ENCODE results near the gene CDC42BPA.

Gene CDC42BPA

DNA sequence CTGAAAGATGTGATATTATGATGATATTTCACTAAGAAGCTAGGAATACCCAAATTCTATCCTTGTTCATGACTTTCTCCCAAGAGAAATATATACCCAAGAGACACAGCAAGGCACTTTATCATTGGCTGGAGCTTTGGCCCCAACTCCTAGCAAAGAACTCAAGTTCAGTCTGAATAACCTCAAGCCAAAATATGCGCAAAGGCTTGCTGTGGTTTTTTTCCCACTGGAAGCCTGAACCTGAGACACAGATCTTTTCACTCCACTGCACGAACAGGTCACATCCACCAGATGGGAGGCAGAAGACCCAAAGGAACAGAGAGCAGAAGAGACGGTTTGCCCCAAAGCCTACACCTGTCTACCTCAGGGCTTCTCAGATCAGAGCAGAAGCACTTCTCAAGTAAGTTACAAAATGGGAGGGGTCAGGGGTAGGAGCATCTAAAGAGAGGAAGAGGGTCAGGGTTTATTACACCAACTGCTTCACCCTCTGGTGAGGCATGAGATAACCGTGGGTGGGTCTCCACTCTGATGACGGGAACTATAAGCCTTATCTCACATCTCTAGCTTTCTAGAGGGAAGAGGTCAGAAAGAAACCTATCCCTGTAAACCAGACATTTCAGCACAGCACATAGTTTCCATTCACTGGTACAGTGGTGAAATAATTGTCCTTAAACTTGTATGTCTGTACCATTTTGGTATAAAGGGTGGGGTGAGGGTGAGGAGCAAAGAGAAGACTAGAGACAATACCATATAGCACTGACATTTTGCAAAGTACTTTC, 17.1 kb upstream of the CDC42BPA start:
- no peak for DNase-seq (ENCODE audit: low spot score)

DNA sequence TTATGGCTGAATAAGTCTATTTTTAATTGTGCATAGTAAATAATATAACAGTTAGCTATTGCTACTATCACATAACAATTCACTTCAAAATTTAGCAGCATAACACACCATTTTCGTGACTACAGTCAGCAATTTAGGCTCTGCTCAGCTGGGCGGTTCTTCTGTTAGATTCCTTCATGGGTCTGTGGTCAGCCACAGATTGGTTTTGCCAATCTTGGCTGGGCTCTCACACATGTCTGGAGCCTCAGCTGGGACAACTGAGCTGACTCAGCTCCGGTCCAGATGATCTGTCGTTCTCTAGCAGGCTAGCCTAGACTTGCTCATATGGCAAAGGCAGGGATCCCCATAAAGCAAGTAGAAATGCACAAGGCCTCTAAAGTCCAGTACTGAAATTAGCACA, 15.1 kb upstream of the CDC42BPA start:
- DNase-seq (ENCODE audit: low spot score) = no peak

DNA sequence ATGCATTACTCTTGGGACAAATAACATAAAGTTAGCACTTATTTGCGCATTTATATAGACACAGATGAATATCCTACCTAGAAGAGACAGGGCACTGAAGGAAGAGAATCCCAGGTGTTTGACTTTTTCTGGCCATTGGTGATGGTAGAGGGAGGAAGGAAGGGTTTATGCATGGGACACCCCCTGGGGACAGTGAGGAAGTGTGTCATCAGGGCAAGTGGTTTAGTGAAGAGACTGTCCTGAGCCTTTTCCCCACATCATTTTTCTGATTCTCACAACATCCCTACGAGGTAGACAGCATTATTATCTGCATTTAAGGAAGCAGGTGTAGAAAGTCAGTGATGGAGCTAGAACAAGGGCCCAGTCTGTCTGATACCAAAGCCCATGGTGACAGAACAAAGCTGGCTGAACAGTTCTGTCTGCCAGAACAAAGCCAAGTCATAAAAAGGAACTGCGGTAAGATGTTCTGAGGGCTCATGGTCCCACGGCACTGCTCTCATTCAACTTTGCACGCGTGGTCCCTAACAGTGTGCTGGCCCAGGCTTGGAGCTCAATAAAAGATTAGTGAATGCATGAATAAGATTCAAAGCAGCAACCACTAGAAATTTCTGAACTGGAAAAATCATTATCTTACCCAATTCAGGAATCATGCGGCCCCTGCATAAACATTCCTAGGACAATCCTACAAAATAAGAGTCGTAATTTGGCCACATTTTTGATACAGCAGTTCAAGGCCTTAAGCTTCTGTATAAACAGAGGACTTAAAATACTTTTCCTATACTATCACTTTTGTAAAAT, 12.2 kb upstream of the CDC42BPA start:
- no peak for DNase-seq (ENCODE audit: low spot score)

DNA sequence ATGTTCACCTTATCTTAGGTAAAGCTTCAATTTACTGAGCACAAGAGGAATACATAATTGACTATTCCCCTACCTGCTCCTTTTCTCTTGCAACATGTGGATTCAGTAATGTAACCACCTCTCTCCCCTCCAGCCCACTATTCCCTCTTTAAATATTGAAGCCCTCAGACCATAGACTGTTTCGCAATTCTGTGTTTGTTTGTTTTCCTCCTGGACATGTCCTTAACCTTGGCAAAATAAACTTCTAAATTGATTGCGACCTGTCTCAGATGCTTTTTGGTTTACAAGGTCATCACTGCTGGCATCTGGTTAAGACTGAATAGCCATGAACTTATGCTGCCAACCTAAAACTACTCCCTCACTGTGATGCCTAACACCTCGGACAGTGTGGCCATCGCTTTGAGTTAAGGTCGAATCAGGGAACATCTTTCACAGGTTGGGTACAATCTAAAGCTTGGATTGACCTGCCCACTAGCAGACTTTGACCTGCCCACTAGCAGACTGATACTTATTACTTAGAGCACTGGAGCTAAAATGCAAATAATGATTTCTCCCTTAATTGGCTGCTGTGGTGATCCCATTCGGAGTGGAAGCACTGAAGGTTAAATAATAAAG, 10.2 kb upstream of the CDC42BPA start:
- DNase-seq (ENCODE audit: low spot score) = no peak

DNA sequence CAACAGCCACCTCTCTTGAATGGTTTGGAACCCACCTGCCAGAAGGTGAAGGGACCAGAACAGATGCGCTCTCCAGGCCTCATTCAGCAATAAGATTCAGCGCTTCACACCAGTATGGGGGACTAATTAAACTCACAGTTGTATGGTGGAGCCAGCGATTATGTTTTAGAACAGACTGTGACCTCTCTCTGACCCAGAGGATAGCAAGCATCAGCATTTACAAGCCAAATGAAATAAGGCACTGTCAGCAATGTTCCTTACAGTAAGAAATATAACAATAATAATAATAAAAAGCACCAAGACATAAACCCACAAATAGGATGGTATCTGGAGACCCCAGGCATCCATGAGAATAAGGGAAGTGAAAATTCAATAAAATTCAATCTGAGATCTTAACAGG, 6.9 kb upstream of the CDC42BPA start:
- no peak for DNase-seq (ENCODE audit: low spot score)

DNA sequence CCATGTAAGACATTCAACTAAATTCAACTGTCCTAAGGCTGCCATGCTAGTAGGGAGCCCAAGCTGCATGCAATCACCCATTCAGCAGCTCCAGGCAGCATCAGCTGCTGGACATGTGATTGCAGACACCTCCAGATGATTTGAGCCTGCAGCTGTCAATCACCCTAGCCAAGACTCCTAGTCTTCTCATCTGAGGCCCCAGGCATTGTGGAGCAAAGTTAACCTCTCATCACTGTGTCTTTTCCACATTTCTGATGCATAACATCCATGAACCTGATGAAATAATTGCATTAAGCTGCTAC, 5.6 kb upstream of the CDC42BPA start:
- no peak for DNase-seq (ENCODE audit: low spot score)

DNA sequence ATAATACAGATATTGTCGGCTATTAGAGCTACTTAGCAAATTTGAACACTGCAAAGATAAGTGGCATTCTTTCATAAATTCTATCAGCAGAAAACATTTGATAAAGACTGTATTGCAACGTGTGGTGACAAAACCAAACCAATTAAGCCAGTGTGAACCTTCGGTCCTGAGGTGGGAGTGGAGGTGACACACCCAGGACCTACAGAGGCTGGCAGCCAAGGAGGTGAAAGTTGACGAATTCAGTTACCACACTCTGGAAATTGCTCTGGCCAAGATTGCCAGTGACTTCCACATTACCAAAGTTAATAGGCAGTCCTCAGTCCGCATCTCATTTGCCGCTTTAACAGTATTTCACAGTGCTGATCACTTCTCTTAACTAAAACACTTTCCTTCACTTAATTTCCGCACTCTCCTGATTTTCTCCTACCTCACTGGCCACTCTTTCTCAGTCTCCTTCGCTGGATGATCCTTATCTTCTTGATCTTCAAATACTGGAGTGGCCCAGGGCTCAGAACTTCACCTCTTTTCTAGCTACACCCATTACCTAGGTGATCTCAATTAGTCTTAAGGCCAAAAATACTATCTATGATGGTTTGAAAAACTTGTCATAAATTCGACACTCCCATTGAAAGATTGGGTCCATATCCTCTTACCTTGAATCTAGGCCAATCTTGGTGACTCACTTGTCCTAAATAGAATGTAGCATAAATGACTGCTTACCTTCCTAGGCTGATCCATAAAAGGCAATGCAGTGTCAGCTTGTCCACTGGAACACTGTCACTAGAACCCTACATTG, 5.1 kb upstream of the CDC42BPA start:
- no peak for DNase-seq (ENCODE audit: low spot score)

DNA sequence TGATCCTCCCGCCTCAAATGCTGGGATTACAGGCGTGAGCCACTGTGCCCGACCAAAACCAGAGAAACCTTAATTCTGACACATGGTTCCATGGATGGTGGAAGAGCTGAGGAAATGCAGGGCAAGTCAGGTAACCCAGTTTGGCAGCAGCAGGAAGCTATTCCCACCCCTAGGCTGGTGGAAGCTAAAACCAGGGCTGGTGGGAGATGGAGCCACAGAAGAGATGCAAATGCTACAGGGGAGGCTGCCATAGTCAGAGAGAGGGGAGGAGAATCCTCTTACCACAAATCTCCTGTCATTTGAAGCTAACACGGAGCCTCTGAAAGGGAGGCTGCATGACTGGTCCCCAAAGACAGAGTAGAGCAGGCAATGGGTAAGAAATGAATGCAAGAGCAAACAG, 4.1 kb upstream of the CDC42BPA start:
- DNase-seq (ENCODE audit: low spot score) = no peak

DNA sequence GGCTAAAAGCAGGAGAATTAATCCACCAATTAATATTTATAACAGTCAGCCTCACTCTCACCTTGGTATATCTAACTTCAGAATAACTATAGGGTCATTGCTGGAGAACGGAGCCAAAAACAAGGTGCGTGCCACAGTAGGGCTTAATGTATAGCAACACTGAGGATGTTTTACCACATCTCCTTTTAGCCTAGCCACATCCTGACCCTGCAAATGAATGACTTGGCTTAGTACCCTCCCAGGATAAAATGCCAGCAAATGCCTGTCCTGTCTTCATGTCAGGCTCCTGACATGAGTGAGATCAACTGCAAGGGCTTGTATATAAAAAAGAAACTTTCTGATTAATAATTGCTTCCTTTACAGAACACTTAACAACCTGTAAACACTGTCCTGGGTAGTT, 2.7 kb upstream of the CDC42BPA start:
- no peak for DNase-seq (ENCODE audit: low spot score)

DNA sequence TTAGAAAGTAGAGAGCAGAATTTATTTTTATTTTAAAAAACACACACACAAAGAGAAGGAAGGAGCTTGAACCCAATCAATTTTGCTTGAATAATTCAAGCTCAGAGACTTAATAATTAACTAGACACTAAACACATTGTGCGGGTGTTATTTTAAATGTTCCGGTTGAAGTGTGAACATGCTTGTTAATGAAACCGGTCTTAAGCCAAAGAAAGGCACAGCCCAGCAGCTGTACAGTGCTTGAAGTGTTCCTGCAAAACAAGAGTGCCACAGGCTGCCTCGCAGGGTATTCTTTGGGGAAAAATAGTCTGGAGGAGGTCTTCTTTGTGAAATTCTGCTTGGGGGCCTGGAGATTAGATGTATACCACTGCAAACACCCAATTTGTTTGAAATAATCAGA, 2.2 kb upstream of the CDC42BPA start:
- DNase-seq (ENCODE audit: low spot score) = no peak

DNA sequence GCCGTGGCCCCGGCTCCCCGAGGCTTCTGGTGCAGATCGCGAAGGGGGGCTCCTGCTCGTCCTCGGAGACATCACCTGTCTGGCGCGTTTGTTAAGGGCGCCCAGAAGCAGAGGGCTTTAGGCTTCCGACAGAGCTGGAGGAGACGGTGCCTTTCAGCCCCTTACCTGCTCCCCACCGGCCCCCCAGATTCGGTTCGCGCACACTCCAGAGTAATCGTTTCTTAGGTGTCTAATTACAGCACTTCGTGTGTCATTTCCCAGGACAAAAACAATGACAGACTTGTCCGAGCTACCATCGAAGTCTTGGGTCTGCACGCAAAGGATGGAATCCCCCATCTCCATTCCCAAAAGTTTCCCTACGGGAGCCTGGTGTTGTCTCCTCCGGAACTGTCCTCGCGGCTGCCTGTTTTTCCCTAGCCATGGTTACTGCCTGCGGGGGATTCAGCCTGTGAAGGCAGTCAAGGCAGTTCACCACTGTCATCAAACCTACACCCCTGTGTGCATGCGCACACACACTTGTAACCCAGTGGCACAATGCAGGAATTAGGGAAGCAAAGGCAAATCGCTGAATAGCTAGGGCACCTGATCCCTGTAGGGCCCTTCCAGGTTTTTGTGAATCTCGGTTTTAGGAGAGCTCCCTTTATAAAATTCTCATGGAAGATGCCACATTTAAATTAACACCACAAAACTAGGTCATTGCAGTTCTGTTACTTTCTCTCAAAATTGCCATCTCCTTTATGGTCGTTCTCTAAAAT, 738 bp upstream of the CDC42BPA start:
- DNase-seq (ENCODE audit: low spot score) = no peak

DNA sequence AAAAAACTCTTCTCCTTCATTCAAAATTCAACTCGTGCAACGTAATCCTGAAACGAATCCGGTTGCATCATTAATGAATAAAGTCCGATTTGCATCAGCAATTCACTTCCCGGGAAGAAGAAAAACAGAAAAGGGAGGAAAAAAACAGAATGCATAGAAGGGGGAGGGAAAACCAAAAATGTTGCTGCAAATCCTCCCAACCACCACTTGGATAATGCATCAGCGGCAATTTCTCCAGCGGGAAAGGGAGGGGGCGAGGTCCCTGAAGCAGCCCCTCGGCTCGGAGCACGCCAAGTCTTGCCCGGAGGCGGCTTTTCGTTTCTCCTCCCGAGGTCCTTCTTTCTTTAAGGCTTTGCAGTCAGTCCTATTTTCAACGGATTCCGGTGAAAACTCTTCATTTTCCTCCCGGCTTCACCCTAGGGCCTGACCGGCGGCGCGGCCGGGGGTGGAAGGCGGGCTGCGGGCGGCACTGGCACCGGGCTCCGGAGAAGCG, 723 bp downstream of the CDC42BPA start:
- DNase-seq (ENCODE audit: low spot score) = no peak

DNA sequence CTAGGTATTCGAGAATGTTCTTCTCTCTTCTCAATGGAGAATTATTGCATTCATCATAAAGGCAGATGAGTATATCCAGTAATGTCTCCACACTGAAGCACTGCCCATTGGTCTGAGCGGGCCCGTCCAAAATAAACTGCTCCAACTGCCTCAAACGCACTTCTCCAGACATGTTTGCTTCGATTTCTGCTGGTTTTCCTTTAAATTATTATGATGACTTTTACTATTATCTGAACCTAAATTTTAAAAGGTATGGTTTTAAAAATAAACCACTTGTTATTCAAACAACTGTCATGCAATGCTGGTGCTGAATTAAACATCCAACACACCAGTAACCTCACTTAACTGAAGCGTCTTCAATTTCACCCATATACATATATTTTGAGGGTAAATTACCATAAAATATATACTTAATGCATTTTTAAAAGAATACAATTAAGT, 1.3 kb downstream of the CDC42BPA start:
- no peak for DNase-seq (ENCODE audit: low spot score)

DNA sequence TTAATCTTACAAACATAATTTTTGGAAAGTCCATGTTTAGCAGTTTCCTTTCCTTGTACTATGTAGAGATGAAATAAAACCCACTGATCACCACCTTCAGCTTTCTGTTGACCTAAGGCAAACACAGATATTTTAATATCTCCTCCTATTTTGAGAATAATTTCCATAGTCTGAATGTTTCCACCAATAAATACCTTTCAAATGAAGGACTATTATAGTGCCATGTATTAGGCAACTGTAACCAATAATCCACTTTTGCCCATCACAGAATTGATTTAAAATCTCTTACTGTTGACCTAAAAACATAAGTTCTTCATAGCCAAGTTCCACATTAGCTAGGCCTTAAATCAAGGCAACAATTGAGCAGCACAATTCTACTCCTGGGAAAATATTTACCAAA, 1.8 kb downstream of the CDC42BPA start:
- no peak for DNase-seq (ENCODE audit: low spot score)

DNA sequence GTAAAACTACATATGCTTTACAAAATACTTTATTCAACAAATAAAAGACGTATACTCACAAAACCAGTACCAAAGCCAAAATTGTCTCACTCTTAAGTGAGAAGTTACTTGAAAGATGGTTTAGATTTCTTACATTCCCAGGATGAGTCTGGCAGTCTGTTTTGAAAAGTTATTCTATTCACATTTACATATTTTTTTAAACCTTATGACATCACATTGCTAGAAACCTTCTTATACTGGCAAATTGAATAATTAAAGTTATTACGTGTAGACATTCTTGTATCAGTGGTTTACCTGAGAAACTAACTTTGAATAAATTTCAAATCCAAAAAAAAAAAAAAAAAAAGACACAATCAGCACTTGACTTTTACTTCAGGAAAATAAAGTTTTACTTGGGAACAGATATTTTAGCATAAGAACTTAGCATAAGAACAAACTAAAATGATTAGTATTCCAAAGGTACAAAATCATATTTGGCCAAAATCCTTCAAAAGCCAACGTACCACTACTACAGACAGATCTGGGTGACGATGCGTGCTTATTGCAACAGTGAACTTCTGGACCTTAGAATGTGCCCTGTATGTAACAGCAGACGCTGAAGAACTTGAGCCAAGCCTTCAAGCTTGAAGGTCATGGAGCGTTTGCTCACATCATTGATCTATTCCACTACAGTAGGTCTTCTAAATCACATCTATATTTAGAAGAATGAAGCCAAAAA, 2.5 kb downstream of the CDC42BPA start:
- no peak for DNase-seq (ENCODE audit: low spot score)

DNA sequence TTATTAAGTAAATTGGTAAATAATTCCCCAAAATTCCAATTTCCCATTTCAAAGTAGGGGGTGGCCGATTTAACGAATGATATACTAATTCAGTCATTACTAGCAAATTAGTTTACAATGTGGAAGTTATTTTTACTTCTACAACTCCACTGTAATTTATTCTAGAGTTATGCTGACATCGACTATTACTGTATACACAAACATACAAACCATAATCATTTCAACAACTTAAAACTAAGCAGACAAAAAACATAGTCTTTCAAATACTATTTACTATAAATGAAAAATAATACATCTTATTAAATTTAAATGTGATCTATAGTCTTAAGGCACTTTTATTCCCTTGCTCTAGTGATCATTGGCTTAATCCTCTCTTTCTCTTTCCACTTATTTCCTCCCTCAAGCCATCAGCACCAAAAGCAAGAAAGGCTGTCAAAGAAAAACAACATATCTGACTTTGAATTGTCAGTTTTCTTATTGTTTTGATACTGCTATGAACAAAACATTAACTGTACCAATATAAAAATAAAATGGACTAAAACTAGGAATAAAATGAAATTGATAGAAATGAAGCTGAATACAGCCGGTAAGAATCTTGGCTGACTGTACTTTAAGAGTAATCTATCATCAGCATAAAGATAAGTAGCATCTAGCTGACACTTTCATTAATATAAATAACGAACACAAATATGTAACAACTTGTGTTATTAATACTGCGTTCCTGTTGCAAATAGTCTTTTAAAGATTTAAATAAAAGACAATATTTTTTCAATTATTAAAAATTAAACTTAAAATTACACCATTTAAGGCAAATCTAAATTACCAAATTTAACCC, 4.1 kb downstream of the CDC42BPA start:
- no peak for DNase-seq (ENCODE audit: low spot score)

DNA sequence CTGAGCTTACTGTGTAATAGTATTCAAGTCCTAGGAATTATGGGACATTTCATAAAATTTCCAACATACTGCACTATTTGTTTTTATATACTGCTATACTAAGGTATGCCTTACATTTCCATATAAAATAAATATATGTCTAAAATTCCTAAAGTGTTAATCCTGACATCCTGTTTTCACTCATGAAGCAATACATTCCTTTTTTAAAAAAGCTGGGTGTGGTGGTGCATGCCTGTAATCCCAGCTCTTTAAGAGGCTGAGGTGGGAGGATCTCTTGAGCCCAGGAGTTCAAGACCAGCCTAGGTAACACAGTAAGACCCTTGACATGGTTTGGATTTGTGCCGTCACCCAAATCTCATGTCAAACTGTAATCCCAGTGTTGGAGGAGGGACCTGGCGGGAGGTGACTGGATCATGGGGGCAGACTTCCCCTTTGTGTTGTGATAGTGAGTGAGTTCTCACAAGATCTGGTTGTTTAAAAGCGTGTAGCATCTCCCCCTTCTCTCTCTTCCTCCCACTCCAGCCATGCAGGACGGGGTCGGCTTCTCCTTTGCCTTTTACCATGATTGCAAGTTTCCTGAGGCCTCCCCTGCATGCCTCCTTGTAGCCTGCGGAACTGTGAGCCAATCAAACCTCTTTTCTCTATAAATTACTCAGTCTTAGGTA, 5.8 kb downstream of the CDC42BPA start:
- DNase-seq (ENCODE audit: low spot score) = no peak

DNA sequence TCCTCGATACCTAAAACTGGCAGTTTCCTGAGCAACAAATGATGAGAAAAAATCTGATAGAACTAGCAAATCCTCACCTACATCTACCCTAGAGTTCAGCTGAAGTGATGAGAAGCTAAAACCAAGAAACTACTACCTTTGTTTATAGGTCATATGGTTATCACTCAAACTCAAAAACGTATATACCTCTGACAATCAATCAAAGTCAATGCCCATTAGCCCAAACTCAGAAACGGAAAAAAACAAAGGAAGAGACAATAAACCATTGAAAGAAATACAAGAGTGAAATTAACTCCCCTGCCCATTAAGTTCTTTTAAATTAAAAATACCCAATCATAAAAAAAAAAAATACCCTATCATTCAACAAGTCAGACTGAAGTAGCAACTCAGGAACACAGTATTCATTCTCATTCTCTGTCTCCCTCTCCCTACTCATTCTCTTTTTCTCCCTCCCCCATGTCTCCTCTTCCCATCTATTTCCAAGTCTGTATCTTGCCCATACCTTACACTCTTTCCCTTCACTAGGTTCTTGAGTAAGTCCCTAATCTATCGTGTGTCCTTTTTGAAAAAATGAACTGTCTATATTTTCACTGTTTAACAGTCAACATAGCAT, 6.8 kb downstream of the CDC42BPA start:
- DNase-seq (ENCODE audit: low spot score) = no peak
